ENCODE measurements around the gene HS3ST5.
"Not testable (repeated sequence)": the region's sequence is repeated elsewhere in the genome, so short reads cannot be mapped to it uniquely, and the experiment has no call there.

HS3ST5 gene

DNA sequence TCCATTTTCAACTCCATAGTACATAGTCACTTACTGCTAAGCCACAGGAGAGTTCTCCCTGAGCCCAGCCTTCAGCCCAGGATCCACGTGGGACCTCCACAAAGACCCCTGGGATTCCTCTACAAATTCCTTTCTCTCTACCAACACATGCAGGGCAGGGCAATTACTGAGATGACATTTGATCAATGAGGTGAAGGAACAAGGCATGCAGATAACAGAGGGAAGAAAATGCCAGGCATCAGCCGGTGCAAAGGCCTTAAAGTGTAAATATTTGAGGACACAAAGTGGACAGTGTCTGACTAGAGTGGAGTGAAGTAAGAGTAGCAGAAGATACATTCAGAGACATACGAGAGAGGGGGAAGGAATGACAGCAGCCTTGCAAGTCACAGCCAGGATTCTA lies 70.2 kb downstream of the HS3ST5 start:
- DNase-seq = no peak

DNA sequence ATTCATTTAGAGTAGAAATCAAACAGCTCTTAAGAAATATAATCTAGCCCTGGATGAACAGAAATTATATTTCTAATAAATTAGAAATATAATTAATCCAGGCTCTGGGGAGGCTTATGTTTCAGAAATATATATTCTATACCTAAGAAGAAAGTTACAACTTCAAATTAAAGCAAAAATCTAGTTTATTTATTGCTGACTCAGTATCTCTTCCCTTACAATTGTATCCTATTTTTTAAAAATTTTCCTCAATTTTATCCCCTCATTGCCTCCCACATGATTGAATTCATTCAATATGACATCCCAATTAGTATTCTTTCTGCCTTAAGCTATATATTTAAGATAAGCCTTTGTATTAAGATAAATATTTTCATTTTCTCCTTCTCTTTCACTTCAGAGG lies 71.4 kb downstream of the HS3ST5 start:
- no peak for DNase-seq

DNA sequence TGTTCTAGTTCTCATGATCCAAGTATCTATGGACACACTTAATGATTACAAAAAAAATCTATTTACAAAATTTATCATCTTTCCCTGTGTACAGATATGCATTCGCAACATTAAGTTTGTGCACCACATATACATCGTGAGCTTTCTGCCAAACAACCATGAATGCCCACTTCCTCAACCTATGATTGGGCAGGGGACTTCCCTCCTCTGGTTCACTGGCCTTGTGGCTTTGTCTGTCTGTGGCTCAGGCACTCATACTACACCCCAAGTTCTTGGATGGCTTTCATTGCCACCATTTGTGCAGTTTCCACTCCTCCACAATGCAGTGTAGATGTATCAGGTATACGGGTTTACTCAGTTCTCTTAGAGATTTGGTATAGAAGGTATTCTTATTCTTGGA lies 74.9 kb downstream of the HS3ST5 start:
- no peak for DNase-seq

DNA sequence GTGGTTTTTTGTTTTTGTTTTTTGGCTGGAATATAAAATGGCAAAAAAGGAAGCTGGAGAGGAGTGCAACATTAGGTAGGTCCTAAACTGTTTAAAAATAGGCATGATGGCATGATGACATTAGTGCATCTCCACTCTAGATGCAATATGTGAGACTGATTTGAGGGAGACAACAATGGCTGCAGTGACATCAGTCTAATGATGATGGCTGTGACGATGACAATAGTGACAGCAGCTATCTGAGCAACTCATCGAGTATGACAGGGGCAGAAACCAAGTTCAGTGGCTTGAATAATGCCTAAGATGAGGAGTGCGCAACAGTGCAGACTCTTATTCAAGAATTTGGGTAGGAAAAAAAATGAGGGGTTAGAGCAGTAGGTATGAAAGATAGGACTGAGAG lies 82.0 kb downstream of the HS3ST5 start:
- no peak for DNase-seq

GRCh38 chr6:114258376-114258775 lies 84.4 kb downstream of the HS3ST5 start:
- DNase-seq = no peak

DNA sequence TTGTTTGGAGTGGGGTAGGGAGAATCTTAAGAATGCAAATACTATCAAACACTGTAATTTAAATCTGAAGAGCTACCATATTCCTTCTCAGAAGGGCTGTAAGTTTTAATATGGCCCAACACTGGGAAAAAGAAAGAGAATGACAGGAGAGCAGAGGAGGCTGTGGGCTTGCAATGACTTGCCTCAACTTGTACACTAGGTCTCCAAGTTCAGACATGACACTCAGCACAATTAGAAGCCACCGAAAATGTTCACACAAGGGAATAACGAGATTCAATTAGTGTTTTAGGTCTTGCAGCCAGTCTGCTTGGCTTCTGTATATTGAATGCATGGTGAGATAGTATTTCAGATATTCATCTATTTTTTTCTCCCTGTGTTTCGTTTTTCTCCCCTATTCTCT lies 89.4 kb downstream of the HS3ST5 start:
- no peak for DNase-seq

DNA sequence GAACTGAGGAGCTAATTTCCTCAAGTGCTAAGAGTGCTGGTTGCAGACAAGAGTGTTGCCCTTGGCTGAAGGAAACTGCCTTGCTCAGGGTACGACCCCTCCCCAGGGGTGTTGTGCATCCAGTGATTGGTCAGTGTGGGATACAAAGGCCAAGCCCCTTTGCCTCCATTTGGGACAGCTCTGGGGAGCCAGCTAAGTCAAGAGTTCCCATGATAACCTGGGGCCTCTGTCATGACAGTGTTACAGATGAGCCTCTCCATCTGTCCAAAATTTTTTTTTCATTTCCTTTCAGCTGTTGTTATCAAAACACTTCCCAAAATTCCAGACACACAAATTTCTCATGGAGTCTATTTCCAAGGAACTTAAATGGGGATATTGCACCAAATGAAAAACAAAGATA lies 93.3 kb downstream of the HS3ST5 start:
- DNase-seq = no peak

GRCh38 chr6:114247101-114247500 lies 95.7 kb downstream of the HS3ST5 start:
- no peak for DNase-seq

- DNase-seq = no peak
These were observed 102.0 kb downstream of the HS3ST5 start for GRCh38 chr6:114240796-114241195.

- DNase-seq = no peak
These were observed 114.1 kb downstream of the HS3ST5 start for GRCh38 chr6:114228675-114229074.

DNA sequence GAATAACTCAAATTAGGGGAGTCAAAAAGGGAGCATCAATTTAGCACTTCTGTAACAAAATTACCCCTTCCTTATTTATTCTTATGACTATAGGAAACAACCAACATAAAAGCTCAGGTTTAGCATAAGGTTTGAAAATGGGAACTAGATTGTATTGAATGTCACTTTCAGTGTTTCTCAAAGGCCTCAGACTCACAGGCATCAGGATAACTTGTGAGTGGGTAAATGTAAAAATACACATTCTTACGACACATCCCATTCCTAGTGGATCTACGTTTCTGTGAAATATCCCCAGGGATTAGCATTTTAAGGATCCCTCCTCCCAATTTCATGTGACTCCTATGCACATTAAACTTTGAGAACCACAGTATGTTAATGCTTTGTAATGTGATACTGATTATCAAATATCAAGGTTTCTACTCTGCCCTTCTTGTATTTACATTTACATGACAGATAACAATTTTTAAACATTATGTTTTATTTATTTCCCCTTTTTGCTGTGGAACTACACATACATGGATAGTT lies 114.8 kb downstream of the HS3ST5 start:
- DNase-seq = no peak

DNA sequence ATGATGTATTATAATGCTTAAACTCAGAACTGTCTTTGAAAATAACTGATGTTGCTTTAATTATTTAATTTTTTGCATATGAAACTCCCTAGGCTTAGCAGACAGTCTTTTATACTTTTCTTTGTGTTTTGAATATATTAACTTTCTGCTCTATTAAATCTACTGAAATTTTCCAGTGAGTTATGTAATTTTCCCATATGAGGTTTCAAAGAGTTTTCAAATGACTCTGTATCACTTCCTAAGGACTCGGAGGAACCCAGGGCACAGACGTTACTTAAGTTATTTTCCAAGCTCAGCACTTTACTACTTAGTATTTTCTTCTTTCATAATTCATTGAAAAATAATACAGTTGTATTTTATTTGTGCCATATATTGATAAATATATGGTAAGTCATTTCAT lies 122.6 kb downstream of the HS3ST5 start:
- no peak for DNase-seq

DNA sequence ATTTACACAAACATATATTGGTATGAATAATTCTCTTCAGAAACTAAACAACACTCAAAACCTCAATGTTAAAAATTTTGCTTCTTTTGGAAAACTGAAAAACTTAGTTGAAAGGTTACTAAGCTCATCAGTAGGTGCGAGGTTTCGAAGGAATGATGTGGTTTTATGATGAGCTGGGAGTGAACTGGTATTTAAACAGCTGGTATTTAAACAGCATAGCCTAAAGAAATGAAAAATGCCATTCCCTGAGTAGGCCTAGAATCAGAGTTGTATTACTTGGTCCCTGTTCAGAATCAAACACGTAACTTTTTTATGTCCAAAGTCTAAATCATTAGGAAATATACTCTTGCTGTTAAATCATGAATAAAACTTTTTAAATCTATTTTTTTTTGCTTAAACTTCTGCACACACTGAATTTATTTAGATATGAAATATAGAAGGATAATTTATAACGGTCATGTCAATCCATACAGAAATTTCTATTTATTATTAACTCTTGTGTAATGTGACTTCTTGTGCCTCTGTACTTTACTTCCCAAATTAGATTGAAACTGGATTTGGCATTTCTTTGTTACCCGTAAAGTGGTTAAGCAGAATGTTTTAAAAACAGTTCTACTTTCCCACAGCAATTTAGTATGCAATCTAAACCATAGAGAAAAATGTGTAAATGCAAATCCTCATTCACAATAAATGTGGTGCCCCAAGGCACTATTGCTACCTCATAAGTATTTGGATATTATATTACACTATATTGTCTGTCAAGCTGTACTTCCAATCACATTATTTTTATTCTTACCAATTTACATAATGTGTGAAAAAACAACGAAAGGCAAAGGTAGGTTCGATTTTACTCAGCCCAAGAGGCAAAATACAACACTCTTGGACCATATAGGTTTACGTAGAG lies 124.1 kb downstream of the HS3ST5 start:
- no peak for DNase-seq

GRCh38 chr6:114217996-114218395 lies 124.8 kb downstream of the HS3ST5 start:
- DNase-seq = not testable (repeated sequence)

DNA sequence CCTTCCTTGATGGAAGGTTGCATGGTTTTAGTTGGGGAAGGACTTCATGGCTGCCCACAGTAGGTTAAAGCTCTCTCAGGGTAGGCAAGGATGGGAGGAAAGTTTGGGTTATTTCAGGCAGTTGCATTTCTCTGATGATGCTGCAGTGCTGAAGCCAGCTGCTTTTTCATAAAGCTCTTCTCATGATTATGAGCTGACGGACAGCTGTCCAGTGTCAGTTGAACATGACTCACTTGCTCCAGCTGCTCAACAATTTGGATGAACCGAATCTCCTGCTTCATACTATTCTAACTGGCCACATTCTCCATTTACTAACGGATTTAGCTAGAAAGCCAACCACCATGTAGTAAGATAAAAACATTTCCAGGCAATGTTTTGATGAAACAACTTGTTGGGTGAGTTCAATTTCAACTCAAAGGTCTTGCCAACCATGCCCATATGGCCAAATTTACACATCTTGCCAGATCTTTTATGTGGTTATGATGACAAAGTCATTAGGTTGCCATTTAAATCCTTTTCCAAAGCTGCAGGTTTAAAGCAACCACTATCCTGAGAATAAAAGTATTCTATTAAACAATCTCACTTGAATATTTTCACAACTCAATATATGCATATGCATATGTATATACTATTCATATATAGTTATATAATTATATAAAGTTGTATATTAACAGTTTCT lies 125.9 kb downstream of the HS3ST5 start:
- DNase-seq = no peak

DNA sequence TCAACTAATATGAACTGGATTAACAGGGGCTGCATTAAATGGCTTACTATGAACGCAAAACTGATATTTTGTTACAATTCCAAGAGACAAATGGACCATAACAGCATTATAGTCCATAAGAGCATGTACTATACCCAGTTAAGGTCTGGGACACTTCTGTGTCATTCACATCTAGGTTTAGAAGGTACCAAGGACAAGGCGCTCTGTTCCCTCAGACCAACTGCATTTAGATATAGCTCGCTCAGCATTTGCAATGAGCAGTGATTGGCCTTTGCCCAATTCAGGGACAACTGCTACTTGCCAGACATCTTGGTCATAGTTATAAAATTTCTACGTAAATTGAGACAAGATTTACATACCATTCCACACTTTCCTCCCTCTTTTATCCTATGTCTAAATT lies 132.4 kb downstream of the HS3ST5 start:
- no peak for DNase-seq

- no peak for DNase-seq
These were observed 139.4 kb downstream of the HS3ST5 start for GRCh38 chr6:114203460-114203859.

GRCh38 chr6:114202389-114202788 lies 140.4 kb downstream of the HS3ST5 start:
- DNase-seq = no peak

DNA sequence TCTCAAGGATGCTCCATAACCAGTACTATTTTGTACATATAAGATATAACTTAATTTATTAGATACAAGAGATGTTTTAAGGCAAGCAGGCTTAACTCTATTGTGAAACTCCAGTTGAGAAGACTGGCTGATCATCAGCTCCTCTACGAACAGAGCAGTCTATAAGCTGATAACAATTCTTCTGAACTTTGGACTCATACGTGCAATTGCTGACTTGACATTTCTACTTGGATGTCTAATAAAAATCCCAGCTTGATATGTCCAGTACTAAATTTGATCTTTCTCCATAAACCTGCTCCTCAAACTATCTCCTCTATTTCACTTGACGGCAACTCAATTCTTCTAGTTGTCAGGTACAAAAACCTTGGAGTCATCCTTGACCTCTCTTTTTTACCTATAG lies 141.9 kb downstream of the HS3ST5 start:
- no peak for DNase-seq

GRCh38 chr6:114195631-114196403 lies 147.0 kb downstream of the HS3ST5 start:
- no peak for DNase-seq

DNA sequence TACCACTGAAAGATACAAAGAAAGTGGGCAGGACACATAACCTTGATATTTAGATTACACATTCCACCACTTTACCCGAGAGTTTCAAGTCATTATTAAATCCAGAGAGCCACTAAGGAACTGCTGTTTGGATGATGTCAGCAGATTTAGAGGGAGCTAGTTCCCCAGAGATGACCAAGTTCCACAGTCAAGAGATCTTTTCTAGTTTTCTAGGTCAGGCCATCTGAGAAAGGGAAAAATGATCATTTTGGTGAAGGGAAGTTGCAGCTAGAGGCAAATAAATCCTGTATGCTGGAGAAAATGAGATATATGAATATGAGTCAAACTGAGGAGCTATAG lies 147.8 kb downstream of the HS3ST5 start:
- DNase-seq = no peak

GRCh38 chr6:114194362-114195026 lies 148.3 kb downstream of the HS3ST5 start:
- no peak for DNase-seq

- no peak for DNase-seq
These were observed 155.3 kb downstream of the HS3ST5 start for GRCh38 chr6:114187563-114187962.
